A673 (cell line): ENCODE data around the gene TEPSIN. TPM values are rescaled to one million over a fixed set of nuclear protein-coding genes. Genes with fewer than 3 reads are reported as not detected.

Source experiments
- BruUV-seq: library from RNA; stranded (reverse); fragments of 400-500 nt; replicated peaks from 2 replicates; lab custom pipeline; 2021; lab: Mats Ljungman, UMichigan
- CTCF ChIA-PET: fragments of 300-600 bp; sonication (Branson Sonifier 250); formaldehyde crosslinking; loops from one replicate; lab custom pipeline; 2022; ENCODE audit warnings: antibody characterized with exemption; lab: Charles Lee
- POLR2A ChIA-PET: fragments of 300-600 bp; sonication (Branson Sonifier 250); formaldehyde crosslinking; loops from one replicate; lab custom pipeline; 2022; ENCODE audit warnings: antibody characterized with exemption; ENCODE audit not compliant: low non-redundant PET; lab: Charles Lee
- DNase-seq: peaks from one replicate; pipeline ENCODE4 v3.0.0-alpha.2; 2015; ENCODE audit warnings: low spot score
- H3K27ac ChIP-seq: fragments of 200-600 bp; sonication (generic); 2 replicates; pipeline ENCODE4 v1.5.1; 2016; ENCODE audit warnings: mixed run types, low read depth, mild to moderate bottlenecking, mixed read lengths, antibody characterized with exemption, low read length; ENCODE audit not compliant: poor library complexity, severe bottlenecking
- H3K27me3 ChIP-seq: fragments of 200-600 bp; sonication (generic); replicated peaks from 2 replicates; pipeline ENCODE4 v1.6.1; 2017; ENCODE audit warnings: mixed run types, low read depth, mild to moderate bottlenecking, mixed read lengths, antibody characterized with exemption, low read length; ENCODE audit not compliant: insufficient read depth, poor library complexity
- H3K36me3 ChIP-seq: fragments of 200-600 bp; sonication (generic); 2 replicates; pipeline ENCODE4 v1.6.1; 2016; ENCODE audit warnings: mixed run types, mild to moderate bottlenecking, mixed read lengths, antibody characterized with exemption, low read length; ENCODE audit not compliant: insufficient read depth, poor library complexity, severe bottlenecking
- H3K4me1 ChIP-seq: fragments of 200-600 bp; sonication (generic); 2 replicates; pipeline ENCODE4 v1.6.1; 2017; ENCODE audit warnings: mixed run types, mild to moderate bottlenecking, mixed read lengths, antibody characterized with exemption, low read length; ENCODE audit not compliant: insufficient read depth, poor library complexity, severe bottlenecking
- H3K4me3 ChIP-seq: fragments of 200-600 bp; sonication (generic); 2 replicates; pipeline ENCODE4 v1.5.1; 2016; ENCODE audit warnings: low read depth, mixed run types, mild to moderate bottlenecking, mixed read lengths, low read length; ENCODE audit not compliant: poor library complexity, severe bottlenecking
- H3K9me3 ChIP-seq: fragments of 200-600 bp; sonication (generic); 2 replicates; pipeline ENCODE4 v1.6.1; 2016; ENCODE audit warnings: mixed run types, low read depth, mild to moderate bottlenecking, mixed read lengths, antibody characterized with exemption, low read length; ENCODE audit not compliant: poor library complexity, severe bottlenecking
- EZH2 ChIP-seq: fragments of 200-600 bp; sonication (generic); IDR thresholded peaks from 2 replicates; pipeline ENCODE4 v1.6.1; 2017; ENCODE audit warnings: borderline replicate concordance, low read depth, mild to moderate bottlenecking, mixed read lengths, antibody characterized with exemption, low read length; ENCODE audit not compliant: poor library complexity, severe bottlenecking
- intact Hi-C: fragments of 100-400 bp; cut with micrococcal nuclease; formaldehyde crosslinking; loops from one replicate; pipeline ENCODE4 v1.10.0; 2022; ENCODE audit not compliant: unreplicated experiment
- total RNA-seq: library from RNA; stranded (reverse); gene quantifications from 2 replicates; pipeline ENCODE4 v1.2.3, GENCODE V29; 2021
- TF ChIP-seq, protein P1 (sequence below): fragments of 300-800, 200-600 bp; sonication (generic); conservative IDR thresholded peaks from 2 replicates; pipeline ENCODE4 v1.5.1; 2017; ENCODE audit warnings: low read depth, mild to moderate bottlenecking, antibody characterized with exemption, low read length, moderate library complexity, mixed read lengths

TEPSIN gene
- total RNA-seq, 1 experiment from 2014 or later, result 36.1 TPM

- DNase-seq, result no peak
- CTCF ChIA-PET, result interaction anchor here (1.0 kb wide), 1 partner anchor 228 kb away, joined by 3 read pairs; no protein-coding TSS in a partner anchor
- H3K27me3 ChIP-seq, result no peaks in the 10 kb centered on the region
- no peaks in the 10 kb centered on the region for H3K9me3 ChIP-seq
- POLR2A ChIA-PET, result no interaction called here
- peaks cover 25% of the 10 kb centered on the region for H3K4me1 ChIP-seq
- TF ChIP-seq, protein P1, sequence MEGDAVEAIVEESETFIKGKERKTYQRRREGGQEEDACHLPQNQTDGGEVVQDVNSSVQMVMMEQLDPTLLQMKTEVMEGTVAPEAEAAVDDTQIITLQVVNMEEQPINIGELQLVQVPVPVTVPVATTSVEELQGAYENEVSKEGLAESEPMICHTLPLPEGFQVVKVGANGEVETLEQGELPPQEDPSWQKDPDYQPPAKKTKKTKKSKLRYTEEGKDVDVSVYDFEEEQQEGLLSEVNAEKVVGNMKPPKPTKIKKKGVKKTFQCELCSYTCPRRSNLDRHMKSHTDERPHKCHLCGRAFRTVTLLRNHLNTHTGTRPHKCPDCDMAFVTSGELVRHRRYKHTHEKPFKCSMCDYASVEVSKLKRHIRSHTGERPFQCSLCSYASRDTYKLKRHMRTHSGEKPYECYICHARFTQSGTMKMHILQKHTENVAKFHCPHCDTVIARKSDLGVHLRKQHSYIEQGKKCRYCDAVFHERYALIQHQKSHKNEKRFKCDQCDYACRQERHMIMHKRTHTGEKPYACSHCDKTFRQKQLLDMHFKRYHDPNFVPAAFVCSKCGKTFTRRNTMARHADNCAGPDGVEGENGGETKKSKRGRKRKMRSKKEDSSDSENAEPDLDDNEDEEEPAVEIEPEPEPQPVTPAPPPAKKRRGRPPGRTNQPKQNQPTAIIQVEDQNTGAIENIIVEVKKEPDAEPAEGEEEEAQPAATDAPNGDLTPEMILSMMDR, result no peak
- TF ChIP-seq EZH2, result no peak
- no peak overlapping the region for H3K4me3 ChIP-seq
- intact Hi-C loops, result no loop called here
- peaks cover 16% of the 10 kb centered on the region for H3K36me3 ChIP-seq
- no TSS peak for BruUV-seq
- H3K27ac ChIP-seq, result no peak overlapping the region
These were observed 17.8 kb upstream of the TEPSIN start for GRCh38 chr17:81256616-81257015.

DNA sequence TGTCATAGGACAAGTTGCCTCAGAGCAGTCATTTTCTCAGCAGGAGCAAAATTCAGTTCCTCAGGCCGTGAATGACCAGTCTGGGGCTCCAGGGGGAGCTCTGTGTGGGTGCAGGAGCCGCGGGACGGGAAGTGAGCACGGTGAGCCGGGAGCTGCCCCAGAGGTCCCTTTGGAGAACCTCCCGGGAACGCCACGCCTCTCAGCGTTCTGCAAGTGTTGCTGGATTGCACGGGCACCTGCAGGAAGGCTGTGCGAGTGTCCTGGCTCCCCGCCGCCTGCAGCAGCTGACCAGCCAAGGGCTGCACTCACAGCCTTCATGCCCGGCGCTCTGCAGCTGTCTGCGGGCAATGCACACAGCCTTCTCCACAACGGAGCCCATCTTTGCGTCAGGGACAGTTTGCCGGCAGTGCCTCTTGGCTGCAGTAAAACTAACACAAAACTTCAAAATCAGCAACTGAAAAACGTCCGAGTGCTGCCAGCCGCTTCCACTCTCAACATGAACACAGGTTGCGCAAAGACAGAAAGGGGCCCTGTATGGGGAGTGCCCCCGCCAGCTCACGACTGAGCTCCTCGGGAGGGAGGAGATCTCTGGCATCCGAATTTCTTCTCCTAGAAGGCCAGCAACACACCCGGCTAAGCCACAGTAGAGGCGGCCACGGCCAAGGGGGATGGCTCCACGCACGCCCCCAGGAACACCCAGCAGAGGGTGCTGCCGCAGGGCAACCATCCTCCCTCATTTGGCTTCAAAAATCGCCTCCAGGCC, 16.3 kb upstream of the TEPSIN start:
- peaks cover 11% of the 10 kb centered on the region for H3K36me3 ChIP-seq
- peaks cover 29% of the 10 kb centered on the region for H3K4me1 ChIP-seq
- peak; percentile 85 for DNase-seq
- no peaks in the 10 kb centered on the region for H3K9me3 ChIP-seq
- intact Hi-C loops, result loop anchor here (2.0 kb wide), 3 partner anchors 140 to 346 kb away; partner anchors contain the start of gene BAHCC1
- no peak overlapping the region for H3K4me3 ChIP-seq
- no TSS peak for BruUV-seq
- ChIA-PET POLR2A (no interaction called here), CTCF (interaction anchor here (1.0 to 1.5 kb wide), 4 partner anchors 204 to 235 kb away, joined by 4 to 7 read pairs (median 6); no protein-coding TSS in a partner anchor)
- TF ChIP-seq, protein P1, result peak; percentile 58
- no peak for TF ChIP-seq EZH2
- peak overlapping the region; percentile 14 for H3K27ac ChIP-seq
- H3K27me3 ChIP-seq, result no peaks in the 10 kb centered on the region

- Histone ChIP-seq H3K4me3 (no peak overlapping the region), H3K27ac (no peak overlapping the region), H3K4me1 (peaks cover 29% of the 10 kb centered on the region), H3K36me3 (peaks cover 10% of the 10 kb centered on the region), H3K9me3 (no peaks in the 10 kb centered on the region), H3K27me3 (no peaks in the 10 kb centered on the region)
- intact Hi-C loops, result loop anchor here (2.0 kb wide), 3 partner anchors 141 to 347 kb away; partner anchors contain the start of gene BAHCC1
- TF ChIP-seq, protein P1, result peak; percentile 82
- no peak for TF ChIP-seq EZH2
- ChIA-PET CTCF (interaction anchor here (0.8 to 1.5 kb wide), 4 partner anchors 231 to 270 kb away, joined by 3 to 7 read pairs (median 4); no protein-coding TSS in a partner anchor), POLR2A (no interaction called here)
- DNase-seq, result peak; percentile 59
- BruUV-seq, result no TSS peak
These were observed 14.7 kb upstream of the TEPSIN start for GRCh38 chr17:81253358-81254131.
